ENCODE results near the gene TNS3. TPM values are rescaled to one million over a fixed set of nuclear protein-coding genes. Genes with fewer than 3 reads are reported as not detected.
A peak's percentile ranks its signal among the peaks of the same experiment; 100 is the strongest.

Gene TNS3
- total and polyA plus RNA-seq, 10 donors: 17.7 to 247 (median 147) TPM

GRCh38 chr7:47430422-47430821 is 151.5 kb downstream of the TNS3 start:
- intact Hi-C loops (cut with DNase I; ENCODE audit: low total_unique reads): no loop called here
- no peaks in the 10 kb centered on the region for H3K27me3 ChIP-seq (replicated peaks in 1 of 7)
- no peak overlapping the region for H3K27ac ChIP-seq
- no peak overlapping the region for H3K4me3 ChIP-seq
- no peak for DNase-seq
- no peaks in the 10 kb centered on the region for H3K9me3 ChIP-seq
- no peak for TF ChIP-seq CTCF (IDR thresholded peaks at IDR 0.05 in 8 of 11, conservative IDR thresholded peaks at IDR 0.05 in 3 of 11)
- TF ChIP-seq POLR2AphosphoS5 (IDR thresholded peaks at IDR 0.05): no peak
- no peak for TF ChIP-seq POLR2A (IDR thresholded peaks at IDR 0.05)
- peaks cover 0 to 87% (median 20%) of the 10 kb centered on the region in 6 donors for H3K36me3 ChIP-seq
- 70 to 95% (median 87%) methylated on average over 6 of the region's 6 CpGs for WGBS, 5 donors
- H3K4me1 ChIP-seq: peaks cover 0 to 28% (median 2%) of the 10 kb centered on the region in 6 donors

GRCh38 chr7:47428768-47429472 is 153.0 kb downstream of the TNS3 start:
- peaks cover 0 to 28% (median 2%) of the 10 kb centered on the region in 6 donors for H3K4me1 ChIP-seq
- H3K4me3 ChIP-seq: no peak overlapping the region
- H3K27ac ChIP-seq: no peak overlapping the region
- no peaks in the 10 kb centered on the region for H3K9me3 ChIP-seq
- TF ChIP-seq POLR2AphosphoS5 (IDR thresholded peaks at IDR 0.05): peak in 1 of 3 donors; percentile 6
- no peak for TF ChIP-seq POLR2A (IDR thresholded peaks at IDR 0.05)
- no peak for TF ChIP-seq CTCF (IDR thresholded peaks at IDR 0.05 in 8 of 11, conservative IDR thresholded peaks at IDR 0.05 in 3 of 11)
- intact Hi-C loops (cut with DNase I; ENCODE audit: low total_unique reads): no loop called here
- 92 to 96% (median 94%) methylated on average over 9 to 10 of the region's 10 CpGs for WGBS, 5 donors
- no peaks in the 10 kb centered on the region for H3K27me3 ChIP-seq (replicated peaks in 1 of 7)
- no peak for DNase-seq
- H3K36me3 ChIP-seq: peaks cover 0 to 87% (median 24%) of the 10 kb centered on the region in 6 donors

- H3K27me3 ChIP-seq (replicated peaks in 1 of 7): no peaks in the 10 kb centered on the region
- DNase-seq: no peak
- no peak for TF ChIP-seq CTCF (IDR thresholded peaks at IDR 0.05 in 8 of 11, conservative IDR thresholded peaks at IDR 0.05 in 3 of 11)
- TF ChIP-seq POLR2AphosphoS5 (IDR thresholded peaks at IDR 0.05): no peak
- no peak for TF ChIP-seq POLR2A (IDR thresholded peaks at IDR 0.05)
- H3K27ac ChIP-seq: no peak overlapping the region
- 66 to 89% (median 82%) methylated on average over 11 to 12 of the region's 12 CpGs for WGBS, 5 donors
- no peak overlapping the region for H3K4me3 ChIP-seq
- peaks cover 0 to 87% (median 28%) of the 10 kb centered on the region in 6 donors for H3K36me3 ChIP-seq
- intact Hi-C loops (cut with DNase I; ENCODE audit: low total_unique reads): no loop called here
- peaks cover 0 to 27% (median under 1%) of the 10 kb centered on the region in 6 donors for H3K4me1 ChIP-seq
- H3K9me3 ChIP-seq: no peaks in the 10 kb centered on the region
Measured at GRCh38 chr7:47428052-47428767, 153.7 kb downstream of the TNS3 start.

GRCh38 chr7:47427051-47427643 is 154.8 kb downstream of the TNS3 start:
- Histone ChIP-seq H3K9me3 (no peaks in the 10 kb centered on the region), H3K4me3 (no peak overlapping the region), H3K4me1 (peaks cover 0 to 22% (median 2%) of the 10 kb centered on the region in 6 donors), H3K27me3 (replicated peaks in 1 of 7) (no peaks in the 10 kb centered on the region), H3K36me3 (peaks cover 0 to 87% (median 28%) of the 10 kb centered on the region in 6 donors), H3K27ac (no peak overlapping the region)
- intact Hi-C loops (cut with DNase I; ENCODE audit: low total_unique reads): no loop called here
- DNase-seq: no peak
- TF ChIP-seq POLR2A (IDR thresholded peaks at IDR 0.05) (no peak), CTCF (IDR thresholded peaks at IDR 0.05 in 8 of 11, conservative IDR thresholded peaks at IDR 0.05 in 3 of 11) (no peak), POLR2AphosphoS5 (IDR thresholded peaks at IDR 0.05) (no peak)
- 69 to 92% (median 87%) methylated on average over 6 of the region's 6 CpGs for WGBS, 5 donors

Measured in spleen (tissue), 11 donors.